GM18498 (cell line): ENCODE measurements around the gene ARID4B.
"Not testable (repeated sequence)": the region's sequence is repeated elsewhere in the genome, so short reads cannot be mapped to it uniquely, and the experiment has no call there.

Source experiments
- ATAC-seq: cut with Tn5 transposase; IDR thresholded peaks from one replicate; pipeline ENCODE4 v1.9.1; 2021; ENCODE audit warnings: mild to moderate bottlenecking, moderate library complexity; ENCODE audit not compliant: unreplicated experiment

Gene ARID4B

GRCh38 chr1:235327559-235328270, at the start of gene ARID4B:
ARID4B (minus strand) TSS chr1:235328179; CDS start chr1:235326919, 1,260 bp downstream.
- peak; percentile 13 for ATAC-seq

- no peak for ATAC-seq
Observed at GRCh38 chr1:235375919-235376605, 48.1 kb upstream of the ARID4B start.

GRCh38 chr1:235369802-235370201, 41.8 kb upstream of the ARID4B start:
- ATAC-seq, result no peak

GRCh38 chr1:235368428-235368827, 40.4 kb upstream of the ARID4B start:
- no peak for ATAC-seq

GRCh38 chr1:235367000-235367908, 39.3 kb upstream of the ARID4B start, which contains the start of gene TBCE:
TBCE (plus strand) TSS chr1:235367427; CDS start chr1:235380050, 12,623 bp downstream.
- peak; percentile 100 for ATAC-seq

- ATAC-seq, result no peak
Observed at GRCh38 chr1:235366286-235366685, 38.3 kb upstream of the ARID4B start.

GRCh38 chr1:235364189-235364588, 36.2 kb upstream of the ARID4B start:
- ATAC-seq, result not testable (repeated sequence)

GRCh38 chr1:235358899-235359298, 30.9 kb upstream of the ARID4B start:
- ATAC-seq, result no peak

GRCh38 chr1:235357485-235358373, 29.8 kb upstream of the ARID4B start:
- ATAC-seq, result no peak

- ATAC-seq, result no peak
Observed at GRCh38 chr1:235351898-235352297, 23.9 kb upstream of the ARID4B start.

- no peak for ATAC-seq
Observed at GRCh38 chr1:235351441-235351840, 23.5 kb upstream of the ARID4B start.

GRCh38 chr1:235343726-235344125, 15.7 kb upstream of the ARID4B start:
- no peak for ATAC-seq

GRCh38 chr1:235342471-235342870, 14.5 kb upstream of the ARID4B start:
- no peak for ATAC-seq

GRCh38 chr1:235342039-235342438, 14.1 kb upstream of the ARID4B start:
- ATAC-seq, result no peak

- no peak for ATAC-seq
Observed at GRCh38 chr1:235341334-235341733, 13.4 kb upstream of the ARID4B start.

- no peak for ATAC-seq
Observed at GRCh38 chr1:235339746-235340145, 11.8 kb upstream of the ARID4B start.

GRCh38 chr1:235336903-235337302, 8.9 kb upstream of the ARID4B start:
- ATAC-seq, result no peak

GRCh38 chr1:235331401-235331800, 3.4 kb upstream of the ARID4B start:
- no peak for ATAC-seq

GRCh38 chr1:235330918-235331285, 2.9 kb upstream of the ARID4B start:
- no peak for ATAC-seq

GRCh38 chr1:235329139-235329902, 1.3 kb upstream of the ARID4B start:
- peak; percentile 27 for ATAC-seq
